B cell (primary cell): ENCODE measurements around the gene UCKL1.

Experiments used
- EZH2 ChIP-seq: IDR thresholded peaks from 2 replicates; pipeline ENCODE4 v1.6.1; 2012; ENCODE audit warnings: borderline replicate concordance, low read depth, mild to moderate bottlenecking, moderate library complexity, low read length; ENCODE audit not compliant: insufficient read depth, poor library complexity, severe bottlenecking
- TF ChIP-seq, protein P1 (sequence below): fragments of 200-600 bp; IDR thresholded peaks from one replicate; pipeline ENCODE4 v1.8.0; 2022; ENCODE audit warnings: antibody characterized with exemption, mild to moderate bottlenecking

DNA sequence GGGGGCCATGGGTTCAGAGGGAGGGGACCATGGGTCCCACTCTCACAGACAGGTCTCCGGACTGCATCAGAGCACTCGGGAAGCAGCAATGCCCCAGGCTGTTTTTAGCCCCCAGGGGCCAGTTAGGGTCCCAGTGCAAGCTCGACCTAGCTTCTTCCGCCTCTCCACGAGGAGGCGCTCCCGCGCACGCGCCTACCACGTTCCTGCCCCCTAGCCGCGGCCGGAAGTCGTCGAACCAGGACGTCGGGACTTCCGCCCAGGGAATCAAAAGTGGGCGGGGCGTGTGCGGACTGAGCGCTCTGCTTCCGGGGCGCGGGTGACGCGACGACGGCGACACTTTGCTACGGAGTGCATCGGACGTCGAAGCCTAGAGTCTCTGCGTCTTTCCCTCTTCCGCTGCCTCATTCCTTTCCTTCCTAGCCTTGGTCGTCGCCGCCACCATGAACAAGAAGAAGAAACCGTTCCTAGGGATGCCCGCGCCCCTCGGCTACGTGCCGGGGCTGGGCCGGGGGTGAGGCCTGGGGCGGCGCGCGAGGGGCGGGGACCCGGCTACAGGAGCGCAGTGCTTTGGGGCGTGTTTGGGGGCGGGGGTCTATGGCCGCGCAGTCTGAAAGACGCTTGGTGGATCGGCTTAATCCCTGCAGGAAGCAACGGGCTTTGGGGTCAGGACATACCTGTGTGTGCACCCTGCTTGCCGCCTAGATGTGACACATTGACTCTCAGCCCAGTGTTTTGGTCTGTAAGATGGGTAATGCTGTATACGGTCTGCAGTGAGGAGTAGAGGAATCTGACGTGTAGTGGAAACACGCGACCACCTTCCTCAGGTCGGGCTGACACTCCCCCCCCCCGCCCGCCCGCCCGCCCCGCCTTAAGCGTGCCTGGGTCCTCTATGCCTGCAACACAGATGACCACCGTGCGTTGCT, 24.9 kb upstream of the UCKL1 start, which contains the start of gene PRPF6:
- TF ChIP-seq, protein P1, sequence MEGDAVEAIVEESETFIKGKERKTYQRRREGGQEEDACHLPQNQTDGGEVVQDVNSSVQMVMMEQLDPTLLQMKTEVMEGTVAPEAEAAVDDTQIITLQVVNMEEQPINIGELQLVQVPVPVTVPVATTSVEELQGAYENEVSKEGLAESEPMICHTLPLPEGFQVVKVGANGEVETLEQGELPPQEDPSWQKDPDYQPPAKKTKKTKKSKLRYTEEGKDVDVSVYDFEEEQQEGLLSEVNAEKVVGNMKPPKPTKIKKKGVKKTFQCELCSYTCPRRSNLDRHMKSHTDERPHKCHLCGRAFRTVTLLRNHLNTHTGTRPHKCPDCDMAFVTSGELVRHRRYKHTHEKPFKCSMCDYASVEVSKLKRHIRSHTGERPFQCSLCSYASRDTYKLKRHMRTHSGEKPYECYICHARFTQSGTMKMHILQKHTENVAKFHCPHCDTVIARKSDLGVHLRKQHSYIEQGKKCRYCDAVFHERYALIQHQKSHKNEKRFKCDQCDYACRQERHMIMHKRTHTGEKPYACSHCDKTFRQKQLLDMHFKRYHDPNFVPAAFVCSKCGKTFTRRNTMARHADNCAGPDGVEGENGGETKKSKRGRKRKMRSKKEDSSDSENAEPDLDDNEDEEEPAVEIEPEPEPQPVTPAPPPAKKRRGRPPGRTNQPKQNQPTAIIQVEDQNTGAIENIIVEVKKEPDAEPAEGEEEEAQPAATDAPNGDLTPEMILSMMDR, result peak; percentile 86
- TF ChIP-seq EZH2, result no peak
